Dendritic cell treated with granulocyte-macrophage colony-stimulating factor and Interleukin-4, amounts not matched to agents 40 ng/mL and 50 ng/mL, for 4 days (primary cell): ENCODE data around the gene DCC.

ENCODE experiments used
- H3K27ac Mint-ChIP-seq: one replicate; pipeline ENCODE4 v1.8.0; 2022; ENCODE audit warnings: mild to moderate bottlenecking, mixed read lengths
- H3K27me3 Mint-ChIP-seq: one replicate; pipeline ENCODE4 v1.8.0; 2022; ENCODE audit warnings: mild to moderate bottlenecking, mixed read lengths
- H3K36me3 Mint-ChIP-seq: one replicate; pipeline ENCODE4 v1.8.0; 2022; ENCODE audit warnings: low read depth, mixed read lengths
- H3K4me1 Mint-ChIP-seq: one replicate; pipeline ENCODE4 v1.8.0; 2022; ENCODE audit warnings: low read depth, mixed read lengths
- H3K4me3 Mint-ChIP-seq: one replicate; pipeline ENCODE4 v1.8.0; 2022; ENCODE audit warnings: mild to moderate bottlenecking, moderate library complexity, mixed read lengths
- H3K9me3 Mint-ChIP-seq: one replicate; pipeline ENCODE4 v1.8.0; 2022; ENCODE audit warnings: mixed read lengths
- intact Hi-C: fragments of 100-400 bp; cut with micrococcal nuclease; formaldehyde crosslinking; loops from one replicate; pipeline ENCODE4 v1.15.0; 2022

Gene DCC

GRCh38 chr18:52415131-52415530 is 75.1 kb downstream of the DCC start:
- intact Hi-C loops, result no loop called here
- H3K27me3 Mint-ChIP-seq, result no peaks in the 10 kb centered on the region
- peaks cover 8% of the 10 kb centered on the region for H3K9me3 Mint-ChIP-seq
- H3K27ac Mint-ChIP-seq, result no peak overlapping the region
- H3K4me1 Mint-ChIP-seq, result no peaks in the 10 kb centered on the region
- H3K4me3 Mint-ChIP-seq, result no peak overlapping the region
- no peaks in the 10 kb centered on the region for H3K36me3 Mint-ChIP-seq

DNA sequence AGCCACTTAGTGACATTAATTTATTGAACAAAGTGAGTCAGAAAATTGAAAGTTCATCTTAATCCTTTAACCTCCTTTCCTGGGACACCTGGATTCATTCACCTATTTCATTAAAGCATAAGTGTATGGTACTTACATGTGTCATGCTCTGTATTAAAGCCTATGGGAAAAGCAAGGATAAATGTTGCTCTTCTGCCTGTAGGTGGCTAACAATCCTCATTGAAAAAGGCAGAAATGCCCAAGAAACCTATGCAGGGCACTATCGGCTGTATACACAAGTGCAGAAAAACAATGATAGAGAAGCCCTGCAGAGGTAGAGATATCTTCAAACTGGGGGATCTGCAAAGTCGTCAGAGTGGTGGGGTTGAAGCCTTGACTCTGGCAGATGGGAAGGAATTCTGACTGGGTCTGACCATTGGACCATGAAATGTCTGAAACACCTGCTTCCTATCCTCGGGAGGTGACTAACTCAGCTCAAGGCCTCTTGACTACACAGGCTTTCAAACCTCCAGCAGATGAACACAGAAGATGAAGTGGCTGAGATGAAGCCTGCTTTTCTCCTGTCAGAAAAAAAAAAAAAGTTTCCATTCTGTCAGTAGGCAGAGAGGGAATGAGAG is 83.1 kb downstream of the DCC start:
- Mint-ChIP-seq H3K36me3 (no peaks in the 10 kb centered on the region), H3K4me1 (no peaks in the 10 kb centered on the region), H3K9me3 (peaks cover 6% of the 10 kb centered on the region), H3K27me3 (no peaks in the 10 kb centered on the region), H3K27ac (no peak overlapping the region), H3K4me3 (no peak overlapping the region)
- intact Hi-C loops, result no loop called here

DNA sequence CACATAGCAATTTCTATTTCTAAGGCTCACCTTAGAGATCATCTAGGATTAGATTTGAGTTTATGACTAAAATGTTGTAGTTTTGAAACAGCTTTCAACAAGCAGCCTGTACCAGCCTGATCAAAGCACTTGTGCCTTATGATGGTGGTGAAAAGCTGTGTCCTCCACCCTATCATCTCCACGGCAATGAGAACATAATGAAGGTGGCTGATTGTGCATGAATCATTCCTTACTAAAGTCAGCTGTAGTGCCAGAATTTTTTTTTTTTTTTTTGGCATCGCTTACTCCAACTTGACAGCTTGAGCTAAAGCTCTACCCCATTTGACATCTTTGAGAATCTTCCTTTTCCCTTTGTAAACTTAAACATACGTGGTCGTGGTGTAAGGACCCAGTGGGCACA is 86.0 kb downstream of the DCC start:
- no peak overlapping the region for H3K4me3 Mint-ChIP-seq
- intact Hi-C loops, result no loop called here
- H3K9me3 Mint-ChIP-seq, result no peaks in the 10 kb centered on the region
- H3K27me3 Mint-ChIP-seq, result no peaks in the 10 kb centered on the region
- no peaks in the 10 kb centered on the region for H3K4me1 Mint-ChIP-seq
- no peak overlapping the region for H3K27ac Mint-ChIP-seq
- H3K36me3 Mint-ChIP-seq, result no peaks in the 10 kb centered on the region

DNA sequence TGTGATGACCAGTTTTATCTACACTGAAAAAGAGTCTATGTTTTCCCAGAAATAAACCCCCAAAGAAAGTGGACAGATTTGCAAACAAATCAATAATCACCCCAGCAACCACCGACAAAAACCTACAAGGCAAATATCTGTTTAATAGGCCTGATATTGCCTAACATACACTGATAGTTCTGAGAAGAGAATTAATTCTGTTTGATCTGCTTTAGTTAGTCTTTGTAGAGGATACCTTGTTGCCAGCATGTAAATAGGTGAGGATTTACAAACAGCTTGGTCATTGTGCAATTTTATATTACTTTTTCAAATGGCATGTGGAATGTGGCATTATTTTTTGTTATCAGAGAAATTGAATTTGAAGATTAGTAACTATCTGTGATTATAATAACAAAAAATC is 86.5 kb downstream of the DCC start:
- H3K36me3 Mint-ChIP-seq, result no peaks in the 10 kb centered on the region
- H3K27me3 Mint-ChIP-seq, result no peaks in the 10 kb centered on the region
- no peak overlapping the region for H3K4me3 Mint-ChIP-seq
- no peaks in the 10 kb centered on the region for H3K4me1 Mint-ChIP-seq
- intact Hi-C loops, result no loop called here
- no peaks in the 10 kb centered on the region for H3K9me3 Mint-ChIP-seq
- no peak overlapping the region for H3K27ac Mint-ChIP-seq

DNA sequence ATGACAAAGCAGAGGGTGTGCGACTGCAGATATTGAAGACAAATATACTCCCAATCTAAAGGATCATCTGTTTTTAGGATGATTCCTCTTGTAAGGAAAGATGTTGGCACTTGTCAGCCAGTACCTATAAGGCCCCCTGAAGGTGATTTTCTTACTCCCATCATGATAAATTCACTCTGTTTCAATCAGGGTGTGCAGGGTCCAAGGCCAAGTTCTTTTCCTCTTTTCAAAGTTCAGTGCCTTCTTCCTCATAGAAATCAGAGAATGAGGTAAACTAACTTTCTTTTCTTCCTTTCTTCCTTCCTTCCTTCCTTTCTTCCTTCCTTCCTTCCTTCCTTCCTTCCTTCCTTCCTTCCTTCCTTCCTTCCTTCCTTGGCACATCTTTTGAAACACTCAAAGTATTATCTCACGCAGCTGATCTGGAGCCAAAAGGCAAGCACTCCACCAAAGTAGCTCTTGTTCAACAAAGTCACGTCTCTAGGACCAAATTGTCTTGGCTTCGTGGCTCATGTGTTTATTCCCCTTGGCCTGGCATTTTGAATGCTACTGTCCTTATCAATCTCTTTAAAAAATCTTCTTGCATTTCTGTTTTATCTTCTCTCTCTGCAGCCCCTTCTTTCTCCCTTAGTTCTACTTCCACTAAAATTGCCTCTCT is 87.7 kb downstream of the DCC start:
- no peak overlapping the region for H3K4me3 Mint-ChIP-seq
- H3K4me1 Mint-ChIP-seq, result no peaks in the 10 kb centered on the region
- intact Hi-C loops, result no loop called here
- no peak overlapping the region for H3K27ac Mint-ChIP-seq
- H3K9me3 Mint-ChIP-seq, result no peaks in the 10 kb centered on the region
- no peaks in the 10 kb centered on the region for H3K27me3 Mint-ChIP-seq
- H3K36me3 Mint-ChIP-seq, result no peaks in the 10 kb centered on the region

DNA sequence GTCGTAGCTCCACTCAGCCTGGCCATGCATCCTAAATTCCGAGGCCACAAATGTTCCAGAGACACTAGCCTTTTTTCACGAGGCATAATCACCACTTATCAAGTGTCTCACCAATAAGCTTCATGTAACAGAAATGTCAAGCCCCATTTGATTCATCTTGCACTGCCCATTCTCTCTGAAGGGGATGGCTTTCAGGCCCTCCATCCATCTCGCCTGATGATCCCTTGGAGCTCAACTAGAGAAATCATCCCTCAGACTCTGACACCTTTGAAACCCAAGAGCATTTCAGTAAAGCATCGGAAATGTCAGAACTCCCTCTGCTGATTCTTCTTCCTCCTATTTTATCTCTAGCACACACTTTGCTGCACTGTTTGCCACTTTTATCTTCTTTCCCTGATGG is 91.7 kb downstream of the DCC start:
- no peaks in the 10 kb centered on the region for H3K27me3 Mint-ChIP-seq
- no peaks in the 10 kb centered on the region for H3K4me1 Mint-ChIP-seq
- no peak overlapping the region for H3K4me3 Mint-ChIP-seq
- intact Hi-C loops, result no loop called here
- H3K9me3 Mint-ChIP-seq, result no peaks in the 10 kb centered on the region
- no peak overlapping the region for H3K27ac Mint-ChIP-seq
- H3K36me3 Mint-ChIP-seq, result no peaks in the 10 kb centered on the region

DNA sequence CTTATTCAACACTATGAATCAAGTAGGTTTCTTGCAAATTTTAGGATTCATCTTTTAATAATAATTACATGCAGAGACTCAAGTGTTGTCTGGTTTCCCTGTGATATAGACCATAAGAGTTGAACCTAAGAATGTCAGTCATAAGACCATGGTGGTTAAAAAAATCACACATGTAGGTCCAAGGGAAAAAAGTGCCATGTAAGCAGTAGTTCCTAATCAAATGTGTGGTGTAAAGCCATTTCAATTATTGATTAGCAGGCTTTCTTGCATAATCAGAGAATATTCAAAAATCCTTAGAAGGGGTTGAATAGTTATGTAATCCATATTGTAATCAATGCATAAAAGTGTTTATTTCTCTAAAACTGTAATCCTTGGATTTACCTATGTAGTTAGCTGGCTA is 93.8 kb downstream of the DCC start:
- Mint-ChIP-seq H3K9me3 (no peaks in the 10 kb centered on the region), H3K4me1 (no peaks in the 10 kb centered on the region)

GRCh38 chr18:52435301-52435700 is 95.3 kb downstream of the DCC start:
- Mint-ChIP-seq H3K4me1 (no peaks in the 10 kb centered on the region), H3K9me3 (no peaks in the 10 kb centered on the region), H3K4me3 (no peak overlapping the region), H3K27ac (no peak overlapping the region), H3K27me3 (no peaks in the 10 kb centered on the region), H3K36me3 (no peaks in the 10 kb centered on the region)
- intact Hi-C loops, result no loop called here

More for the DNA sequence above, 93.8 kb downstream of the DCC start:
- Mint-ChIP-seq H3K27me3 (no peaks in the 10 kb centered on the region), H3K27ac (no peak overlapping the region), H3K4me3 (no peak overlapping the region), H3K36me3 (no peaks in the 10 kb centered on the region)
- intact Hi-C loops, result no loop called here

DNA sequence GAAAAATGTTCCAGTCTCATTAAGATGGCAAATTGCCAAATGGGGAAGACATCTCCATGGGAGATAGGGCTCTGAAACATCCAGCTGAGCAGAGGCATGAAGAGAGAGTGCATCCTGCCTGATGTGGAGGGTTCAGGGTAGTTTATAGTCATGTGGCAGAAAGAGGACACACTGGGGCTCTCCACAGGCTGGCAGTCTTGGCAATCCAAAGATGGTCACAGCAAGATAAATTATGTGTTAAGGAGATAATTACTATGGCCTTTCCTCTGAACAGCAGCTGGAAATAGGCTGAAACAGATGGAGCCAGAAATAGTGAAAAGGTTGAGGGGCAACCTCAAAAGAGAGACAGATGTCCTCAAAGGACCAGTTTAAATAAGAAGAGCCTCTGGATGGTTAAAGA is 97.2 kb downstream of the DCC start:
- H3K36me3 Mint-ChIP-seq, result no peaks in the 10 kb centered on the region
- no peaks in the 10 kb centered on the region for H3K9me3 Mint-ChIP-seq
- no peaks in the 10 kb centered on the region for H3K4me1 Mint-ChIP-seq
- intact Hi-C loops, result no loop called here
- no peak overlapping the region for H3K27ac Mint-ChIP-seq
- H3K27me3 Mint-ChIP-seq, result no peaks in the 10 kb centered on the region
- H3K4me3 Mint-ChIP-seq, result no peak overlapping the region

DNA sequence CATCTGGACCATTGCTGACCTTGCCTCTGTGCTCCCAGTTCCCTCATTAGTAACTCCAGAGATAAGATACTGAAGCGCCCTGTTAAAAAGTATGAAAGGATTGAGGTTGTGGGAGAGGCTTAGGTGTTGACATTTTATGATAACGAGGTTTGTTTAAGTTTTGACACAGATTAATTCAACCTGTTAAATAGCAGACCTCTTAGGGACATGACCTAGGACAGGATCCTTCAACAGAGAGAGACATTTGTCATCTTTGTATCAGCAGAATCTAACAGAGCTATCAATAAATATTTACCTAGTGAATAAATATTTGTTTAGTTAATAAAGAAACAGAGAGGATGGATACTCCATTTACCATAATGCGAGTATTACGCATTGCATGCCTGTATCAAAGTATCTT is 99.5 kb downstream of the DCC start:
- H3K27ac Mint-ChIP-seq, result no peak overlapping the region
- H3K4me1 Mint-ChIP-seq, result no peaks in the 10 kb centered on the region
- no peaks in the 10 kb centered on the region for H3K9me3 Mint-ChIP-seq
- H3K36me3 Mint-ChIP-seq, result no peaks in the 10 kb centered on the region
- H3K4me3 Mint-ChIP-seq, result no peak overlapping the region
- H3K27me3 Mint-ChIP-seq, result no peaks in the 10 kb centered on the region
- intact Hi-C loops, result no loop called here

DNA sequence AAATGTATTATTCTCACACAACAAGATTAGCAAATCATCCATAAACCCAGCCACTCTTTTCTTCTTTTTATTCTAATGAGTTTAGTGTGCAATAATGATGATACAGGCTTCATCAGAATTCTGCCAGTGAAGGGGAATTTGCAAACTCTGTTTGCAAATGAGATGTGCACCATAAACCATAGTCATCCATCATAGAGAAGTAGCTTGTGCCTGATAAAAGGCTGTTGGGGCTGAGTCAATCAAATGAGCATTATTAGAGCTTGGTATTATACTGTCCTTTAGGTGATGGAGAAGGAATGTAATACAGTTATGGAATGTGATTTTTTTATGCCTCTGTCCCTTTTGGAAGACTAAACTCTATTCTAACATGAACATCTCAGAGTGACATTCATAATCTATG is 101.8 kb downstream of the DCC start:
- Mint-ChIP-seq H3K4me3 (no peak overlapping the region), H3K4me1 (no peaks in the 10 kb centered on the region), H3K36me3 (no peaks in the 10 kb centered on the region), H3K27ac (no peak overlapping the region), H3K9me3 (no peaks in the 10 kb centered on the region), H3K27me3 (no peaks in the 10 kb centered on the region)
- intact Hi-C loops, result no loop called here

- H3K9me3 Mint-ChIP-seq, result peaks cover 6% of the 10 kb centered on the region
- no peaks in the 10 kb centered on the region for H3K27me3 Mint-ChIP-seq
- H3K36me3 Mint-ChIP-seq, result no peaks in the 10 kb centered on the region
- intact Hi-C loops, result no loop called here
- no peak overlapping the region for H3K27ac Mint-ChIP-seq
- H3K4me1 Mint-ChIP-seq, result no peaks in the 10 kb centered on the region
- H3K4me3 Mint-ChIP-seq, result no peak overlapping the region
These were observed 102.7 kb downstream of the DCC start for GRCh38 chr18:52442686-52443085.

GRCh38 chr18:52451256-52451655 is 111.3 kb downstream of the DCC start:
- H3K27ac Mint-ChIP-seq, result no peak overlapping the region
- intact Hi-C loops, result no loop called here
- no peaks in the 10 kb centered on the region for H3K27me3 Mint-ChIP-seq
- no peaks in the 10 kb centered on the region for H3K36me3 Mint-ChIP-seq
- H3K4me1 Mint-ChIP-seq, result no peaks in the 10 kb centered on the region
- peaks cover 15% of the 10 kb centered on the region for H3K9me3 Mint-ChIP-seq
- H3K4me3 Mint-ChIP-seq, result no peak overlapping the region

GRCh38 chr18:52451851-52452250 is 111.9 kb downstream of the DCC start:
- intact Hi-C loops, result no loop called here
- H3K9me3 Mint-ChIP-seq, result peaks cover 15% of the 10 kb centered on the region
- H3K4me1 Mint-ChIP-seq, result no peaks in the 10 kb centered on the region
- no peak overlapping the region for H3K4me3 Mint-ChIP-seq
- H3K36me3 Mint-ChIP-seq, result no peaks in the 10 kb centered on the region
- no peaks in the 10 kb centered on the region for H3K27me3 Mint-ChIP-seq
- H3K27ac Mint-ChIP-seq, result no peak overlapping the region

DNA sequence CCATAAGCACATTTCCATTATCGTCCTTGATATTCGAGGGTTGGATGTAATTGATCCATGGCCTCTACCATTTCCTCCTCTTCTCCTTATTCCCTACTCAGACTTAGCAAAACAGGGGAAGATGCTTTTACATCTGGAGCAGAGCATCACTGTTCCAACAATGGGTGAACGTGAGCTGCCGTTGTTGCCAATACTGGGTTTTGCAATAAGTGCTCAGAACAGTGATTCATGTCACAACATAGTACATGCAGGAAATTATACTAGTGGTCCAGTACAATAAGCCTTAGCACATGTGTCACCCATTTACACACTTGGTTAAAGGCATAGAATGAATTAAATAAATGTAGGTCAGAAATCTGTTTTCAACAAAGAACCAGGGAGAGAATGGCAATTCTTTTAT is 112.4 kb downstream of the DCC start:
- intact Hi-C loops, result no loop called here
- Mint-ChIP-seq H3K9me3 (peaks cover 12% of the 10 kb centered on the region), H3K4me3 (no peak overlapping the region), H3K36me3 (no peaks in the 10 kb centered on the region), H3K4me1 (no peaks in the 10 kb centered on the region), H3K27ac (no peak overlapping the region), H3K27me3 (no peaks in the 10 kb centered on the region)
